ENCODE results near the gene IDUA. TPM values are rescaled to one million over a fixed set of nuclear protein-coding genes. Genes with fewer than 3 reads are reported as not detected.

Gene IDUA
- total RNA-seq, 2 donors from 2014 or later = 23.4 to 31.9 TPM

DNA sequence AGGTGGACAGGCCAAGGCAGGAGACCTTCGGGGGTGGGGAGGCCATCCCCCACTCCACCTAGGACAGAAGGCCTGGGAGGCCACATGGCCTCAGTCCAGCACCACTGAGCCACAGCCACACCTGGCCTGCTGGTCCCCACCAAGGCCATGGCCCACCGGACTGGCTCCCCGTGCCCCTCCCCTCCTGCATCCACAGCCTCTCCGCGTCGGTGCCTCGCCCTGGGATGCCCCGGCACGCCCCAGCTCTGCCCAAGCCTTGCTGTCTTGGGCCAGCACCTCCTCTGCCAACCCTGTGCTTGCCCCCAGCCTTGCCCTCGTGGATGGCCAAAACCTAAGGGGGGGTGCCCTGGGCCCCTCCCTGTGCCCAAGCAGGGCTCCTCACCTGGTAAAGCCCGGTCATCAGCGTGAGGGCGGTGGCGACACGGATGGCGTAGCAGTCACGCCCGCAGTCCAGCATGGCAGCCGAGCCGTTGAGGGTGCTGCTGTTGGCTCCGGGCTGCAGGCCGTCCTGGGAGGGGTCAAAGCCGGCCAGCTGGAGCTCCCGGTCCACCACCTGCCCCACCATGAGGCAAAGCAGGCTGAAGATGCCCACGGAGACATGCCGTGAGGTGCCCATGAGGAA, 4.0 kb downstream of the IDUA start:
- Histone ChIP-seq H3K9me3 (no peaks in the 10 kb centered on the region), H3K36me3 (no peaks in the 10 kb centered on the region), H3K4me1 (ENCODE audit: control insufficient read depth in 1 of 2, low read depth in 2 of 2) (peaks cover 12 to 20% of the 10 kb centered on the region in 2 donors), H3K4me3 (no peak overlapping the region), H3K27ac (no peak overlapping the region), H3K27me3 (replicated peaks; ENCODE audit: insufficient read depth) (no peaks in the 10 kb centered on the region)
- no peak for TF ChIP-seq CTCF (IDR thresholded peaks at IDR 0.05)
- ATAC-seq (ENCODE audit: insufficient number of reproducible peaks, low FRiP score, low read depth) (no peak), DNase-seq (ENCODE audit: low spot score) (no peak)

- ATAC-seq (ENCODE audit: insufficient number of reproducible peaks, low FRiP score, low read depth) = no peak
- DNase-seq (ENCODE audit: low spot score) = no peak
- H3K27me3 ChIP-seq (replicated peaks; ENCODE audit: insufficient read depth) = no peaks in the 10 kb centered on the region
- no peak for TF ChIP-seq CTCF (IDR thresholded peaks at IDR 0.05)
- H3K4me3 ChIP-seq = no peak overlapping the region
- no peak overlapping the region for H3K27ac ChIP-seq
- peaks cover 7 to 13% of the 10 kb centered on the region in 2 donors for H3K4me1 ChIP-seq (ENCODE audit: control insufficient read depth in 1 of 2, low read depth in 2 of 2)
- H3K9me3 ChIP-seq = no peaks in the 10 kb centered on the region
- no peaks in the 10 kb centered on the region for H3K36me3 ChIP-seq
Measured at GRCh38 chr4:991451-992296, 4.8 kb downstream of the IDUA start.

- Histone ChIP-seq H3K36me3 (no peaks in the 10 kb centered on the region), H3K4me1 (ENCODE audit: control insufficient read depth in 1 of 2, low read depth in 2 of 2) (peaks cover 5 to 10% of the 10 kb centered on the region in 2 donors), H3K27ac (no peak overlapping the region), H3K27me3 (replicated peaks; ENCODE audit: insufficient read depth) (peaks cover 1% of the 10 kb centered on the region), H3K9me3 (no peaks in the 10 kb centered on the region), H3K4me3 (no peak overlapping the region)
- TF ChIP-seq CTCF (IDR thresholded peaks at IDR 0.05) = no peak
- DNase-seq (ENCODE audit: low spot score) = no peak
- no peak for ATAC-seq (ENCODE audit: insufficient number of reproducible peaks, low FRiP score, low read depth)
Measured at GRCh38 chr4:992297-993110, 5.7 kb downstream of the IDUA start.

DNA sequence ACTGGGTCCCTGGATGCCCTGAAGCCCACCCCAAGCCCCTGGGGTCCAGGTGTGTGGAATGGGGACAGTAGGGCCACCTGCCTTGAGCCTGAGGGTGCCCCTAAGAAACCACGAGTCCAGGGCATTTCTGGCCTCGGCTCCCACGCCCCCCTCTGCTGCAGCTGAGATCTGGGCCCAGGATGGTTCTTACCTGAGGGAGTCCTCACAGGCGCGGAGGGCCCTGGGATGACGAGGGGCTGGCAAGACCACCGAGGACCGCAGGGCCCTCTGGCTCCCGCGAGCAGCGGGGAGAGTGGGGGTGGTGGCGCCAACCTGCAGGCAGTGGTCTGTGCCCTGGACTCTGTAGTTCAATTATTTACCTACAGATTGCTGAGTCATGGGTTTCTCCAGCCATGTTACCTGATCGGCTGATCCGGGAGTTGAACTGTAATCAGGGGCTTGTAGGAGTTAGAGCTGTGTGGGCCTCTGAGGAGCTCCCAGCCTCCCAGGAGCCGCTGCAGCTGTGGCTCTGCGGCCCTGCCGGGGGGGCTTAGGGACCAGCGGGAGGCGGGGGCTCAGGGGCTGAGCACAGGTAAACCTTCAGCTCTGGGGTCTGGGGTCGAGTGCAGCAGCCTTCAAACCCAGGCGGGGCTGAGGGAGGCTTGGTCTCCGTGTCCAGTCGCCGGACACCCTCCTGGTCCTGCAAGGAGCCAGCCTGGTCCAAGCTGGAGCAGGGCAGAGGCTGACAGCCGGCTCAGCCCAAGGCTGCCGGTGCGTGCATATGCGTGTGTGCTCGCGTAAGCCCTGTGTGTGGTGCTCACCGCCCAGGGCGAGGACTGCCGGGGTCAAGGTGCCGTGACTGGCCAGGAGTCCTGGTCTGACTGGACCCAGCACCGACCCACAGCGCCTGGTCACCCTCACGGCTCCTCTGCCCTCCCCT, 6.5 kb downstream of the IDUA start, which contains the start of gene SLC26A1:
Gene SLC26A1, minus strand, starts transcription at position 294 of the 919 bp plus-strand sequence. CDS start 1,701 bp downstream, outside the sequence.
- Histone ChIP-seq H3K4me1 (ENCODE audit: control insufficient read depth in 1 of 2, low read depth in 2 of 2) (peaks cover 5 to 9% of the 10 kb centered on the region in 2 donors), H3K9me3 (no peaks in the 10 kb centered on the region), H3K36me3 (no peaks in the 10 kb centered on the region), H3K27me3 (replicated peaks; ENCODE audit: insufficient read depth) (peaks cover 5% of the 10 kb centered on the region), H3K27ac (no peak within 1 kb of the TSS), H3K4me3 (no peak within 1 kb of the TSS)
- TF ChIP-seq CTCF (IDR thresholded peaks at IDR 0.05) = no peak
- DNase-seq (ENCODE audit: low spot score) (no peak), ATAC-seq (ENCODE audit: insufficient number of reproducible peaks, low FRiP score, low read depth) (no peak)

All from thoracic aorta (tissue), 2 donors.